SK-N-MC (cell line): ENCODE measurements around the gene CPZ.

Experiments used
- EZH2 ChIP-seq: fragments of 200-600 bp; sonication (generic); IDR thresholded peaks from one replicate; pipeline ENCODE4 v1.6.1; 2017; ENCODE audit warnings: antibody characterized with exemption
- POLR2AphosphoS5 ChIP-seq: IDR thresholded peaks from 2 replicates; pipeline ENCODE4 v1.6.1; 2012; ENCODE audit warnings: mild to moderate bottlenecking, low read depth, low read length, borderline replicate concordance

- TF ChIP-seq POLR2AphosphoS5 (no peak), EZH2 (no peak)
Measured at GRCh38 chr4:8651661-8652180, 59.2 kb downstream of the CPZ start.
